GM23338 (cell line): Measurements from ENCODE around the gene PPP1R9B. TPM values are rescaled to one million over a fixed set of nuclear protein-coding genes. Genes with fewer than 3 reads are reported as not detected.

Source experiments
- ATAC-seq: fragments of 200-7000 bp; cut with Tn5 transposase; 3 replicates; pipeline ENCODE4 v1.9.1; 2020
- DNase-seq: peaks from one replicate; pipeline ENCODE4 v3.0.0-alpha.2; 2015; ENCODE audit warnings: low spot score
- H2AFZ ChIP-seq: fragments of 200-600 bp; sonication (generic); 2 replicates; pipeline ENCODE4 v1.8.0; 2016; ENCODE audit warnings: antibody characterized with exemption, mild to moderate bottlenecking, moderate library complexity
- H3F3A ChIP-seq: fragments of 200-600 bp; sonication (generic); replicated peaks from 2 replicates; pipeline ENCODE4 v1.8.0; 2017; ENCODE audit warnings: antibody characterized with exemption, mixed run types, low read depth
- H3K27ac ChIP-seq: fragments of 200-600 bp; sonication (generic); 2 replicates; pipeline ENCODE4 v1.6.1; 2016; ENCODE audit warnings: low read depth
- H3K27me3 ChIP-seq: fragments of 200-600 bp; sonication (generic); 2 replicates; pipeline ENCODE4 v1.8.0; 2016; ENCODE audit warnings: mild to moderate bottlenecking, mixed run types, moderate library complexity; ENCODE audit not compliant: insufficient read depth
- H3K36me3 ChIP-seq: fragments of 200-600 bp; sonication (generic); 2 replicates; pipeline ENCODE4 v1.8.0; 2016; ENCODE audit warnings: mild to moderate bottlenecking; ENCODE audit not compliant: insufficient read depth
- H3K4me1 ChIP-seq: fragments of 200-600 bp; sonication (generic); 2 replicates; pipeline ENCODE4 v1.8.0; 2016; ENCODE audit warnings: mild to moderate bottlenecking, moderate library complexity; ENCODE audit not compliant: insufficient read depth
- H3K4me2 ChIP-seq: fragments of 200-600 bp; sonication (generic); 2 replicates; pipeline ENCODE4 v1.7.1; 2017; ENCODE audit warnings: mixed run types
- H3K4me3 ChIP-seq: fragments of 200-600 bp; sonication (generic); 2 replicates; pipeline ENCODE4 v1.6.1; 2016; ENCODE audit warnings: mixed run types
- H3K79me2 ChIP-seq: fragments of 200-600 bp; sonication (generic); replicated peaks from 2 replicates; pipeline ENCODE4 v1.8.0; 2017; ENCODE audit warnings: mild to moderate bottlenecking; ENCODE audit not compliant: insufficient read depth
- H3K9me2 ChIP-seq: fragments of 200-600 bp; sonication (generic); 2 replicates; pipeline ENCODE4 v1.8.0; 2017; ENCODE audit not compliant: insufficient read depth
- H4K20me1 ChIP-seq: fragments of 200-600 bp; sonication (generic); replicated peaks from 2 replicates; pipeline ENCODE4 v1.8.0; 2017; ENCODE audit warnings: mild to moderate bottlenecking; ENCODE audit not compliant: insufficient read depth
- H3K27ac Mint-ChIP-seq: 2 replicates; pipeline ENCODE4 v1.8.0; 2020; ENCODE audit warnings: inconsistent platforms, mild to moderate bottlenecking, moderate library complexity, mixed read lengths
- H3K27me3 Mint-ChIP-seq: 3 replicates; pipeline ENCODE4 v1.8.0; 2022; ENCODE audit warnings: low read depth, mild to moderate bottlenecking, moderate library complexity, mixed read lengths, inconsistent platforms; ENCODE audit not compliant: insufficient read depth, poor library complexity
- H3K36me3 Mint-ChIP-seq: 3 replicates; pipeline ENCODE4 v1.8.0; 2021; ENCODE audit warnings: low read depth, mild to moderate bottlenecking, inconsistent platforms, moderate library complexity, mixed read lengths
- H3K4me1 Mint-ChIP-seq: 3 replicates; pipeline ENCODE4 v1.8.0; 2020; ENCODE audit warnings: mild to moderate bottlenecking, inconsistent platforms, mixed read lengths
- H3K4me3 Mint-ChIP-seq: 3 replicates; pipeline ENCODE4 v1.8.0; 2021; ENCODE audit warnings: moderate library complexity, mild to moderate bottlenecking, inconsistent platforms, mixed read lengths
- H3K9me3 Mint-ChIP-seq: 3 replicates; pipeline ENCODE4 v1.8.0; 2020; ENCODE audit warnings: moderate library complexity, mild to moderate bottlenecking, inconsistent platforms, mixed read lengths
- CREB1 ChIP-seq: fragments of 250-450 bp; sonication (Bioruptor Pico); IDR thresholded peaks from 2 replicates; pipeline ENCODE4 v1.5.0; 2020; ENCODE audit warnings: low read depth, mild to moderate bottlenecking, moderate library complexity
- ETS1 ChIP-seq: IDR thresholded peaks from 2 replicates; pipeline ENCODE4 v1.6.1; 2016; ENCODE audit warnings: antibody characterized with exemption
- REST ChIP-seq: IDR thresholded peaks from one replicate; pipeline ENCODE4 v1.6.1; 2018; ENCODE audit warnings: antibody characterized with exemption; ENCODE audit not compliant: unreplicated experiment
- STAT1 ChIP-seq: IDR thresholded peaks from one replicate; pipeline ENCODE4 v1.6.1; 2016; ENCODE audit warnings: antibody characterized with exemption; ENCODE audit not compliant: unreplicated experiment
- ZNF462 ChIP-seq: fragments of 250-450 bp; sonication (Bioruptor Pico); IDR thresholded peaks from 2 replicates; pipeline ENCODE4 v1.5.0; 2020; ENCODE audit warnings: mild to moderate bottlenecking, moderate library complexity
- polyA plus RNA-seq: library from polyadenylated mRNA; unstranded; fragments of >200 nt; fragmentation: Nextera tagmentation; extraction: Ambion mirVana; gene quantifications from 2 replicates; pipeline ENCODE4 v1.2.1, GENCODE V29; 2016
- total RNA-seq: library from RNA; depleted of rRNA; stranded (reverse); fragments of >200 nt; shearing (Covaris generic); gene quantifications from 2 replicates; pipeline ENCODE4 v1.2.3, GENCODE V29; 2014

The PPP1R9B gene
- total and polyA plus RNA-seq, 2 experiments from 2014 or later: 2.1 to 10.5 TPM

- TF ChIP-seq REST (no peak), ZNF462 (CRISPR knock-in tag) (no peak), STAT1 (no peak)
Measured at GRCh38 chr17:50099003-50099402, 51.5 kb downstream of the PPP1R9B start (continued).

GRCh38 chr17:50098583-50098982 lies 51.9 kb downstream of the PPP1R9B start:
- TF ChIP-seq CREB1 (no peak), STAT1 (no peak), ETS1 (no peak)
- Histone ChIP-seq H3K9me2 (no peaks in the 10 kb centered on the region), H4K20me1 (no peaks in the 10 kb centered on the region), H3K4me2 (no peak overlapping the region), H3K79me2 (no peaks in the 10 kb centered on the region), H3K36me3 (no peaks in the 10 kb centered on the region), H3K27ac (no peak overlapping the region), H3F3A (no peaks in the 10 kb centered on the region), H3K27me3 (no peaks in the 10 kb centered on the region), H3K4me1 (peaks cover 13% of the 10 kb centered on the region; the same call in 1 of the 2 replicates), H3K4me3 (no peak overlapping the region), H2AFZ (no peak overlapping the region)
- H3K27ac Mint-ChIP-seq: no peak overlapping the region
- peaks cover 2% of the 10 kb centered on the region; the same call in 1 of the 3 replicates for H3K36me3 Mint-ChIP-seq
- no peak overlapping the region for H3K4me3 Mint-ChIP-seq
- DNase-seq (no peak), ATAC-seq (no peak)
- peaks cover 22% of the 10 kb centered on the region for H3K4me1 Mint-ChIP-seq
- no peaks in the 10 kb centered on the region for H3K9me3 Mint-ChIP-seq
- peaks cover 17% of the 10 kb centered on the region for H3K27me3 Mint-ChIP-seq
